ENCODE measurements around the gene THAP8. TPM values are rescaled to one million over a fixed set of nuclear protein-coding genes. Genes with fewer than 3 reads are reported as not detected.

THAP8 gene
- polyA plus RNA-seq, 3 donors, result 2.4 to 6.0 (median 3.1) TPM

DNA sequence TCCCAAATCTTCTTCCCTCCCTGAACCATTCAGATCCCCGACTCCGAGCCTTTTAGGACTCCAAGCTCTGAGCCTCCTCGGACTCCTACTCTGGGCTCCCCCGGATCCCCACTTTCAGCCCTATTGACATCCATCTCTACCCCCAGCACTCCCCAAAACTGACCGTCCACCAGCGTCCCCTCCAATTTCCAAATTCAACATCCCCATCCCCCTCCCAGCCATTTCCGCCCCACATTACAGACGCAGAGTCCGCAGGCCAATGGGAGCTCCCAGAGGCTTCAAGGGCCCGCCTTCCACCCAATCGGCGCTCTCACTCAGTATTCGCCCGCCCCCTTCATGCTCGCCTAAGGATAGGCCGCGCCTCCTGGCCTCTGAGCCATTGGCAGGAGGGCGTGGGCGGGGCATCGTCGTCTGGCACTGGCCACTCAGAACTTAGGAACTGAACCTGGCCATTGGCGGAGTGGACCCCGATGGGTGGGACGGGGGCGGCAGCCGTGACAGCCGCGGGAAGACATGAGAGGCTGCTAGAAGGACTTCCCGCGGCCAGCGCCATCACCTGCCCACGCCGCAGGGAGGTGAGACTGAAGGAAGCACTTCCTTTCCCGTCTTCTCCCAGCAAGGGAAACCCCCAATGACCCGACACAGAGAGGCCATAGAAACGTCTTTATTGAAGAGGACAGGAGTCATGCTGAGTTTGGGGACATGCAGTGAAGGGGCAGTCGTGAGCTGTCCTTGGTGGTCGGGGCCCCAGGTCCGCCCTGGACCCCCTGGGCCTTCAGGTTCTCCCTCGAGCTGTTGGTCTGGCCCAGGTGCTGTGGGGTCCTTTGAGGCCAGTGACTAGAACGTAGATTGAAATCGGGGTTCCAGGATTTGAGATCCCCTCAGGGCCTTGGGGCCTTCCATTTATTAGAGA, 39.8 kb downstream of the THAP8 start, which contains the start of gene ALKBH6:
ALKBH6 (minus strand) TSS at position 202 of the 913 bp plus-strand sequence. CDS start 816 bp downstream, outside the sequence.
- H3K4me1 Mint-ChIP-seq, result peaks cover 31% of the 10 kb centered on the region
- intact Hi-C loops (cut with micrococcal nuclease), result loop anchor here (2.0 to 5.0 kb wide), 5 partner anchors 38 to 257 kb away; partner anchors contain the start of genes THAP8 (in 2 of the 2), WDR62 (in 2 of the 2), HSPB6 (in 1 of the 2) and PROSER3 (in 1 of the 2)

More for the DNA sequence above, 39.8 kb downstream of the THAP8 start, which contains the start of gene ALKBH6:
- Histone ChIP-seq H3K36me3 (replicated peaks in 1 of 2; ENCODE audit: control insufficient read depth in 1 of 2, insufficient read depth in 2 of 2, low read length in 2 of 2) (no peaks in the 10 kb centered on the region), H3K9ac (ENCODE audit: insufficient read depth, low read length, poor library complexity, severe bottlenecking) (peak within 1 kb of the TSS; percentile 73), H3K27ac (ENCODE audit: low read depth in 1 of 2, low read length in 2 of 2) (peak within 1 kb of the TSS; percentile 56 to 86), H3K4me3 (replicated peaks in 1 of 3; ENCODE audit: low read depth in 2 of 3, low read length in 3 of 3) (peak within 1 kb of the TSS; percentile 71 to 89 (median 83)), H4K20me1 (ENCODE audit: insufficient read depth, low read length) (no peaks in the 10 kb centered on the region), H3K4me2 (replicated peaks; ENCODE audit: extremely low read depth, low read length, poor library complexity, severe bottlenecking) (peak within 1 kb of the TSS; percentile 84), H3K27me3 (ENCODE audit: control insufficient read depth in 2 of 2, insufficient read depth in 2 of 2, low read length in 2 of 2) (peaks cover 0 to 8% of the 10 kb centered on the region in 2 donors), H3K4me1 (ENCODE audit: control insufficient read depth in 1 of 2, insufficient read depth in 2 of 2, low read length in 2 of 2) (peaks cover 14 to 24% of the 10 kb centered on the region in 2 donors), H2AFZ (ENCODE audit: insufficient read depth, low read depth, low read length, poor library complexity, severe bottlenecking) (peak within 1 kb of the TSS; percentile 89), H3K79me2 (ENCODE audit: insufficient read depth, low read length) (peaks cover 15% of the 10 kb centered on the region), H3K9me3 (replicated peaks in 1 of 2; ENCODE audit: control insufficient read depth in 1 of 2, insufficient read depth in 1 of 2, low read length in 2 of 2) (no peaks in the 10 kb centered on the region)
- peak within 1 kb of the TSS; percentile 97 to 99 for H3K4me3 Mint-ChIP-seq
- 2% methylated on average over 42 of the region's 42 CpGs for WGBS (ENCODE audit: insufficient coverage)
- H3K36me3 Mint-ChIP-seq, result peaks cover 7 to 8% of the 10 kb centered on the region in 2 donors
- peaks cover 10 to 12% (median 12%) of the 10 kb centered on the region in 3 donors for H3K27me3 Mint-ChIP-seq (ENCODE audit: low read depth in 3 of 3)
- DNase-seq, result peak; percentile 96 to 99 (median 97)
- peaks cover 0 to 3% (median 0%) of the 10 kb centered on the region in 7 donors for H3K9me3 Mint-ChIP-seq
- H3K27ac Mint-ChIP-seq, result peak within 1 kb of the TSS; percentile 94 to 99 (median 96)
- TF ChIP-seq, protein P1, sequence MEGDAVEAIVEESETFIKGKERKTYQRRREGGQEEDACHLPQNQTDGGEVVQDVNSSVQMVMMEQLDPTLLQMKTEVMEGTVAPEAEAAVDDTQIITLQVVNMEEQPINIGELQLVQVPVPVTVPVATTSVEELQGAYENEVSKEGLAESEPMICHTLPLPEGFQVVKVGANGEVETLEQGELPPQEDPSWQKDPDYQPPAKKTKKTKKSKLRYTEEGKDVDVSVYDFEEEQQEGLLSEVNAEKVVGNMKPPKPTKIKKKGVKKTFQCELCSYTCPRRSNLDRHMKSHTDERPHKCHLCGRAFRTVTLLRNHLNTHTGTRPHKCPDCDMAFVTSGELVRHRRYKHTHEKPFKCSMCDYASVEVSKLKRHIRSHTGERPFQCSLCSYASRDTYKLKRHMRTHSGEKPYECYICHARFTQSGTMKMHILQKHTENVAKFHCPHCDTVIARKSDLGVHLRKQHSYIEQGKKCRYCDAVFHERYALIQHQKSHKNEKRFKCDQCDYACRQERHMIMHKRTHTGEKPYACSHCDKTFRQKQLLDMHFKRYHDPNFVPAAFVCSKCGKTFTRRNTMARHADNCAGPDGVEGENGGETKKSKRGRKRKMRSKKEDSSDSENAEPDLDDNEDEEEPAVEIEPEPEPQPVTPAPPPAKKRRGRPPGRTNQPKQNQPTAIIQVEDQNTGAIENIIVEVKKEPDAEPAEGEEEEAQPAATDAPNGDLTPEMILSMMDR (IDR thresholded peaks at IDR 0.05), result no peak

Data from CD14-positive monocyte (primary cell).